BE2C (cell line): ENCODE results near the gene ARPP19.

ENCODE experiments used
- DNase-seq: peaks from one replicate; pipeline ENCODE4 v3.0.0-alpha.2; 2020
- H3K27me3 ChIP-seq: fragments of 250-450 bp; sonication (Bioruptor Pico); 2 replicates; pipeline ENCODE4 v1.5.1; 2020; ENCODE audit warnings: mild to moderate bottlenecking
- H3K36me3 ChIP-seq: fragments of 250-450 bp; sonication (Bioruptor Pico); 2 replicates; pipeline ENCODE4 v1.5.1; 2020; ENCODE audit warnings: mild to moderate bottlenecking
- H3K4me1 ChIP-seq: fragments of 250-450 bp; sonication (Bioruptor Pico); 2 replicates; pipeline ENCODE4 v1.5.1; 2020
- H3K4me3 ChIP-seq: 2 replicates; pipeline ENCODE4 v1.5.1; 2011; ENCODE audit warnings: low read depth, low read length
- H3K9me3 ChIP-seq: fragments of 250-450 bp; sonication (Bioruptor Pico); 2 replicates; pipeline ENCODE4 v1.5.1; 2020
- CTCF ChIP-seq: IDR thresholded peaks from 2 replicates; pipeline ENCODE4 v1.5.1; 2012; ENCODE audit warnings: mild to moderate bottlenecking, low read depth, low read length

ARPP19 gene

GRCh38 chr15:52537459-52537858 lies 31.4 kb downstream of the ARPP19 start:
- no peaks in the 10 kb centered on the region for H3K4me1 ChIP-seq
- no peaks in the 10 kb centered on the region for H3K9me3 ChIP-seq
- H3K4me3 ChIP-seq = no peak overlapping the region
- no peak for TF ChIP-seq CTCF
- no peak for DNase-seq
- no peaks in the 10 kb centered on the region; the same call in 1 of the 2 replicates for H3K27me3 ChIP-seq
- H3K36me3 ChIP-seq = no peaks in the 10 kb centered on the region

GRCh38 chr15:52532427-52532826 lies 36.4 kb downstream of the ARPP19 start:
- Histone ChIP-seq H3K4me3 (no peak overlapping the region), H3K9me3 (no peaks in the 10 kb centered on the region), H3K27me3 (peaks cover 16% of the 10 kb centered on the region), H3K36me3 (no peaks in the 10 kb centered on the region), H3K4me1 (no peaks in the 10 kb centered on the region)
- DNase-seq = no peak
- no peak for TF ChIP-seq CTCF

GRCh38 chr15:52529940-52530339 lies 38.9 kb downstream of the ARPP19 start:
- H3K9me3 ChIP-seq = no peaks in the 10 kb centered on the region
- H3K4me1 ChIP-seq = no peaks in the 10 kb centered on the region
- DNase-seq = no peak
- H3K4me3 ChIP-seq = peak overlapping the region; percentile 76; the same call in 1 of the 2 replicates
- peaks cover 16% of the 10 kb centered on the region for H3K27me3 ChIP-seq
- TF ChIP-seq CTCF = no peak
- no peaks in the 10 kb centered on the region for H3K36me3 ChIP-seq

- H3K36me3 ChIP-seq = no peaks in the 10 kb centered on the region
- DNase-seq = no peak
- no peaks in the 10 kb centered on the region for H3K9me3 ChIP-seq
- H3K27me3 ChIP-seq = peaks cover 16% of the 10 kb centered on the region
- peak overlapping the region; percentile 76 for H3K4me3 ChIP-seq
- H3K4me1 ChIP-seq = no peaks in the 10 kb centered on the region
- TF ChIP-seq CTCF = no peak
Measured at GRCh38 chr15:52529341-52529924, 39.4 kb downstream of the ARPP19 start.

- Histone ChIP-seq H3K9me3 (no peaks in the 10 kb centered on the region), H3K4me1 (no peaks in the 10 kb centered on the region), H3K36me3 (no peaks in the 10 kb centered on the region), H3K27me3 (peaks cover 16% of the 10 kb centered on the region), H3K4me3 (peak within 1 kb of the TSS; percentile 76)
- no peak for TF ChIP-seq CTCF
- peak; percentile 79 for DNase-seq
Measured at GRCh38 chr15:52528564-52529340, 40.1 kb downstream of the ARPP19 start, which contains the start of gene MYO5A. MYO5A (minus strand) TSS chr15:52528880; CDS start chr15:52528806, 74 bp downstream.
